ENCODE measurements around the gene BRAP. TPM values are rescaled to one million over a fixed set of nuclear protein-coding genes. Genes with fewer than 3 reads are reported as not detected.

The BRAP gene
- total and polyA plus RNA-seq, 10 of the 15 experiments (the other 5 are each of a cell fraction or from before 2014, with no cell fraction given): 2.3 to 28.2 (median 17.8) TPM

GRCh38 chr12:111635524-111635923 lies 50.2 kb downstream of the BRAP start:
- Histone ChIP-seq H4K20me1 (ENCODE audit: control insufficient read depth, insufficient read depth) (no peaks in the 10 kb centered on the region), H3K4me3 (no peak overlapping the region), H3K4me2 (ENCODE audit: control insufficient read depth, insufficient read depth) (no peak overlapping the region), H2AFZ (ENCODE audit: control insufficient read depth, low read depth, low read length) (no peak overlapping the region), H3K36me3 (ENCODE audit: control insufficient read depth in 2 of 2, insufficient read depth in 2 of 2, low read length in 1 of 2) (no peaks in the 10 kb centered on the region), H3K27me3 (replicated peaks in 1 of 2; ENCODE audit: control insufficient read depth in 2 of 2, insufficient read depth in 2 of 2, low read length in 1 of 2) (no peaks in the 10 kb centered on the region), H3K79me2 (ENCODE audit: control insufficient read depth, insufficient read depth, low read length) (no peaks in the 10 kb centered on the region), H3K4me1 (ENCODE audit: control insufficient read depth, insufficient read depth, low read length) (no peaks in the 10 kb centered on the region), H3K9me3 (replicated peaks; ENCODE audit: control insufficient read depth, insufficient read depth, low read length) (no peaks in the 10 kb centered on the region), H3K27ac (ENCODE audit: control insufficient read depth, insufficient read depth) (no peak overlapping the region), H3K9ac (ENCODE audit: control insufficient read depth, insufficient read depth, low read length) (no peak overlapping the region)
- 52% methylated on average over 8 of the region's 8 CpGs for WGBS (ENCODE audit: insufficient coverage, insufficient replicate concordance, low lambda C conversion rate, missing lambda C conversion rate)
- ChIA-PET RAD21 (ENCODE audit: unreplicated experiment) (no interaction called here), SMC1A (ENCODE audit: uncharacterized antibody, unreplicated experiment) (no interaction called here), POLR2A (no interaction called here), CTCF (interaction anchor here (0.6 to 1.3 kb wide), 2 partner anchors 11 to 51 kb away, joined by 3 read pairs; no protein-coding TSS in a partner anchor)
- FAIRE-seq: no peak
- TF ChIP-seq RUNX3 (IDR thresholded peaks at IDR 0.05; ENCODE audit: low read length): peak; percentile 50
- TF ChIP-seq, protein P1, sequence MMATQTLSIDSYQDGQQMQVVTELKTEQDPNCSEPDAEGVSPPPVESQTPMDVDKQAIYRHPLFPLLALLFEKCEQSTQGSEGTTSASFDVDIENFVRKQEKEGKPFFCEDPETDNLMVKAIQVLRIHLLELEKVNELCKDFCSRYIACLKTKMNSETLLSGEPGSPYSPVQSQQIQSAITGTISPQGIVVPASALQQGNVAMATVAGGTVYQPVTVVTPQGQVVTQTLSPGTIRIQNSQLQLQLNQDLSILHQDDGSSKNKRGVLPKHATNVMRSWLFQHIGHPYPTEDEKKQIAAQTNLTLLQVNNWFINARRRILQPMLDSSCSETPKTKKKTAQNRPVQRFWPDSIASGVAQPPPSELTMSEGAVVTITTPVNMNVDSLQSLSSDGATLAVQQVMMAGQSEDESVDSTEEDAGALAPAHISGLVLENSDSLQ (IDR thresholded peaks at IDR 0.05): no peak
- in situ Hi-C loops (cut with MboI) (no loop called here), intact Hi-C loops (cut with micrococcal nuclease; ENCODE audit: unreplicated experiment) (no loop called here)
- DNase-seq (ENCODE audit: low read depth, low spot score): no peak
- ATAC-seq: peak; percentile 35
- no TSS peak for BruUV-seq (replicated peaks)

DNA sequence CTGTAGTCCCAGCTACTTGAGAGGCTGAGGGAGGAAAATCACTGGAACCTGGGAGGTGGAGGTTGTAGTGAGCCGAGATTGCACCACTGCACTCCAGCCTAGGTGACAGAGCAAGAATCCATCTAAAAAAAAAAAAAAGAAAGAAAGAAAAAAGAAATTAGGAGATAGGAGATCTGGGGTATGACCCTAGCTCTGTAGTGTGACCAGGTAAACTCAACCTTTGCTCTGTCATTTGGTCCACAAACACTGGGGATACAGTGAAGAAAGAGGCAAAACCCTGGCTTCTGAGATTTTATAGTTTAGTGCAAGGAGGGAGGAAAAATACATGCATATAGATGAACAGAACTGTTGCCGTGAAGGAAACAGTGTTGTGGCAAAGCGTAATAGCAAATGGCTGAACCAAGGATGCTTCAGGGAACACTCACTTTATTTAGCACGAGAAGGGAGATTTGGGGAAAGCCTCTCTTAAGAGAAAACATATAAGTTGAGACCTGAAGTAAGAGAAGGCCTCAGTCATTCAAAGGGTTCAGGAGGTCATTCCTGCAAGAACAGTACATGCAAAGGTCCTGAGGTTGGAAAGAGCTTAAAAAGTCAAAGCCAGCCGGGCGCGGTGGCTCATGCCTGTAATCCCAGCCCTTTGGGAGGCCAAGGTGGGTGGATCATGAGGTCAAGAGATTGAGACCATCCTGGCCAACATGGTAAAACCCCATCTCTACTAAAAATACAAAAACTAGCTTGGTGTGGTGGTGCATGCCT lies 57.1 kb downstream of the BRAP start:
- 90% methylated on average over 7 of the region's 7 CpGs for WGBS (ENCODE audit: insufficient coverage, insufficient replicate concordance, low lambda C conversion rate, missing lambda C conversion rate)
- no peak overlapping the region for H3K4me2 ChIP-seq (ENCODE audit: control insufficient read depth, insufficient read depth)
- H3K79me2 ChIP-seq (ENCODE audit: control insufficient read depth, insufficient read depth, low read length): no peaks in the 10 kb centered on the region
- no peaks in the 10 kb centered on the region for H3K27me3 ChIP-seq (replicated peaks in 1 of 2; ENCODE audit: control insufficient read depth in 2 of 2, insufficient read depth in 2 of 2, low read length in 1 of 2)
- no peaks in the 10 kb centered on the region for H3K9me3 ChIP-seq (replicated peaks; ENCODE audit: control insufficient read depth, insufficient read depth, low read length)
- ChIA-PET RAD21 (ENCODE audit: unreplicated experiment) (no interaction called here), CTCF (no interaction called here), SMC1A (ENCODE audit: uncharacterized antibody, unreplicated experiment) (no interaction called here), POLR2A (no interaction called here)
- FAIRE-seq (no peak), ATAC-seq (no peak), DNase-seq (ENCODE audit: low read depth, low spot score) (no peak)
- H3K4me3 ChIP-seq: no peak overlapping the region
- H4K20me1 ChIP-seq (ENCODE audit: control insufficient read depth, insufficient read depth): no peaks in the 10 kb centered on the region
- H3K36me3 ChIP-seq (ENCODE audit: control insufficient read depth in 2 of 2, insufficient read depth in 2 of 2, low read length in 1 of 2): no peaks in the 10 kb centered on the region
- H3K4me1 ChIP-seq (ENCODE audit: control insufficient read depth, insufficient read depth, low read length): no peaks in the 10 kb centered on the region
- BruUV-seq (replicated peaks): no TSS peak
- intact Hi-C loops (cut with micrococcal nuclease; ENCODE audit: unreplicated experiment) (no loop called here), in situ Hi-C loops (cut with MboI) (no loop called here)
- no peak overlapping the region for H3K9ac ChIP-seq (ENCODE audit: control insufficient read depth, insufficient read depth, low read length)
- H3K27ac ChIP-seq (ENCODE audit: control insufficient read depth, insufficient read depth): no peak overlapping the region
- no peak overlapping the region for H2AFZ ChIP-seq (ENCODE audit: control insufficient read depth, low read depth, low read length)
- TF ChIP-seq TARDBP (IDR thresholded peaks at IDR 0.05; ENCODE audit: borderline replicate concordance) (no peak), ZBTB40 (IDR thresholded peaks at IDR 0.05; ENCODE audit: borderline replicate concordance) (no peak), ZNF207 (IDR thresholded peaks at IDR 0.05; ENCODE audit: borderline replicate concordance) (no peak), NFYB (IDR thresholded peaks at IDR 0.05; ENCODE audit: insufficient read depth, low read depth, low read length) (no peak), GATAD2B (conservative IDR thresholded peaks at IDR 0.05; ENCODE audit: low read depth) (no peak), NBN (IDR thresholded peaks at IDR 0.05) (no peak), SP1 (IDR thresholded peaks at IDR 0.05; ENCODE audit: low read depth, low read length) (no peak)
- TF ChIP-seq, protein P2, sequence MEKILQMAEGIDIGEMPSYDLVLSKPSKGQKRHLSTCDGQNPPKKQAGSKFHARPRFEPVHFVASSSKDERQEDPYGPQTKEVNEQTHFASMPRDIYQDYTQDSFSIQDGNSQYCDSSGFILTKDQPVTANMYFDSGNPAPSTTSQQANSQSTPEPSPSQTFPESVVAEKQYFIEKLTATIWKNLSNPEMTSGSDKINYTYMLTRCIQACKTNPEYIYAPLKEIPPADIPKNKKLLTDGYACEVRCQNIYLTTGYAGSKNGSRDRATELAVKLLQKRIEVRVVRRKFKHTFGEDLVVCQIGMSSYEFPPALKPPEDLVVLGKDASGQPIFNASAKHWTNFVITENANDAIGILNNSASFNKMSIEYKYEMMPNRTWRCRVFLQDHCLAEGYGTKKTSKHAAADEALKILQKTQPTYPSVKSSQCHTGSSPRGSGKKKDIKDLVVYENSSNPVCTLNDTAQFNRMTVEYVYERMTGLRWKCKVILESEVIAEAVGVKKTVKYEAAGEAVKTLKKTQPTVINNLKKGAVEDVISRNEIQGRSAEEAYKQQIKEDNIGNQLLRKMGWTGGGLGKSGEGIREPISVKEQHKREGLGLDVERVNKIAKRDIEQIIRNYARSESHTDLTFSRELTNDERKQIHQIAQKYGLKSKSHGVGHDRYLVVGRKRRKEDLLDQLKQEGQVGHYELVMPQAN (conservative IDR thresholded peaks at IDR 0.05): no peak

All from GM12878 (cell line).